HG03066 (cell line): Measurements from ENCODE around the gene NT5C3A.
"Not testable (repeated sequence)": the region's sequence is repeated elsewhere in the genome, so short reads cannot be mapped to it uniquely, and the experiment has no call there.

Experiments
- ATAC-seq: cut with Tn5 transposase; IDR thresholded peaks from one replicate; pipeline ENCODE4 v1.9.1; 2021; ENCODE audit warnings: low read depth; ENCODE audit not compliant: unreplicated experiment

Gene NT5C3A

DNA sequence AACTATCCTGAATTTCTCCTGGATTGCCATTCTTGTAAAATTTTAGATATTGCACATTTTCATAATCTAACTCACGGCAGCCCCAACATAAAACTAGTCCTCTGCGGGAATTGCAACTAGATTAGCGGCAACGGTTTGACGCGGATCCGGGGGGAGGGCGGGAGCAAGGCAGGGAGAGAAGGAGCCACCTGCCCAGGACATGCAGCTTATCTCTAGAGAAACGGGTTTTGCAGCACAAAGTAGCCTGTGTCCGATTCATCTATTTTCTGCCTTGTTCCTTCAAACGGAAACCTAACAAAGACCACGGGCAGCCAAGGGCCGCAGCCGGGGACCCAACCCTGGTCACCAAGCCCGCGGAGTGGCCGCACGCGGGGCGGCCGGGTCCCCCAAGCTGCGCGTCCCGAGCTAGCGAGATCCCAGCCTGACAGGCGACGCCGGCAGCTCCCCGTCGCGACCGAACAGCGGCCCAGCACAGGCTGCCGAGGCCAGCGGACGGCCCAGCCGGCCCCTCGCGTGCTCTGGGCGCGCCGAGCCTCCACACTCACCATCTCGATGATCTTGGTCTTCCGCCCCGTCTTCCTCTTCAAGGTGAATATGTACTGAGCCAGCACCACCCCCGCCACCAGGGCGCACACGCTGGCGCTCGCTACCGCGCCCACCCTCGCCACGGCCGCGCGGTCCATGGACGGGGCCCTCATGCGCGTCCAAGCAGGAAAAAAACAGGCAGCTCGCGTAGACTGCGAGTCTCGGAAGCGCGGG is at the start of gene NT5C3A:
TSS of gene NT5C3A (minus strand) at position 754 of the 759 bp plus-strand sequence. CDS start at position 683, 71 bp downstream.
- ATAC-seq = peak; percentile 35

DNA sequence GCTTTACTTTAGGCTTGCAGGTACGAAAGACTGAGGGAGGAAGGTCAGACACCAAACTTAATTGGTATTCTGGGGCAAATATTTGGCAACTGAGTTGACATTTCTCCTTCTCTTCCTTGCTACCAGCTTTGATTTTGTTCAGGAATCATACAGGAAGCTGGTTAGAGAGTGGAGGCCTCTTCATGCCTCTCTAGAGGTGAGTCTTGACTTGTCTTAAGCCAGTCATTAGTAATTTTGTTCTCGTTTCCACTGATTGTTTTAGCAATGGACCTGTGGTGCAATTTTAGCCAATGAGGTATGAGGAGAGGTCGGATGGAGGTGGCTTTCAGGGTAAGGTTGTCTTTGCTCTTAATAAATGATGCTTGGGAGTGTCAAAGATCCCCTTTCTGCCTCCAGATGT is 49.0 kb upstream of the NT5C3A start:
- no peak for ATAC-seq

- ATAC-seq = no peak
Measured at GRCh38 chr7:33109758-33110238, 47.2 kb upstream of the NT5C3A start.

DNA sequence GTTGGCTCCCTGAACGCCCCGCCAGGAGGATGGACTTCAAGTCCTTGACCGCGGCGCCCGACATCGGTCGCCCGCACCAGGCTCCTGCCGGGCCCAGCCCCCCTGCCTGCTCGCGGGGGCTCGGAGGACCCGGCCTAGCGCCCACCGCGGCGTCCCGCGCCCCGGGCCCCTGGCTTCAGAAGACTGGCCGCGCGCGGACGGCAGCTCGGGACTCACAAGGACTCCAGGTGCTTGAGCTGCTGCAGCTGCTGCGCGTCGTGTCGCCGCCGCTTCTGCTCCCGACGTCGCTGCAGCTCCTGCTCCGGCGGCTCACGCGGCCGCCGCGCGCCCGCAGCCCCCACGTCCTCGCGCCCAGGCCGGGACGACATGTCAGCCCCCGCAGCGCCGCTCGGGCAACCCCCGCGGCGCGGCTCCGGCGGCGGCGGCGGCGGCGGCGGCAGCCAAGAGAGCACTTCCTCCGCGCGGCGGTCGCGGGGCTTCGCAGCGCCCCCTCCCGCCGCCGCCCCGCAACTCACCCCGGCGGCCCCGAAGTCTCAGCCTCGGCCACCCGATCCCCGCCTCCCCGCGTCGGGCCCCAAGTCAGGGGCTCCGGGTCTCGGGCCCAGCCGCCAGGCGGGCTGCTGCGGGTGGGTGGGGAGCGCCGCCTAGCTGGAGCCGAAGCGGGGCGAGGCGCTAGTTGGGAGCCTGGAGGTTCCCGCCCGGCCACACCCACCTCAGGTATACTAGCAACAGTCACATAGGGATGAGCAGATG is 46.6 kb upstream of the NT5C3A start, which contains the start of gene RP9:
TSS of gene RP9 (minus strand) at position 400 of the 753 bp plus-strand sequence. CDS start at position 368, 32 bp downstream.
- peak; percentile 84 for ATAC-seq

DNA sequence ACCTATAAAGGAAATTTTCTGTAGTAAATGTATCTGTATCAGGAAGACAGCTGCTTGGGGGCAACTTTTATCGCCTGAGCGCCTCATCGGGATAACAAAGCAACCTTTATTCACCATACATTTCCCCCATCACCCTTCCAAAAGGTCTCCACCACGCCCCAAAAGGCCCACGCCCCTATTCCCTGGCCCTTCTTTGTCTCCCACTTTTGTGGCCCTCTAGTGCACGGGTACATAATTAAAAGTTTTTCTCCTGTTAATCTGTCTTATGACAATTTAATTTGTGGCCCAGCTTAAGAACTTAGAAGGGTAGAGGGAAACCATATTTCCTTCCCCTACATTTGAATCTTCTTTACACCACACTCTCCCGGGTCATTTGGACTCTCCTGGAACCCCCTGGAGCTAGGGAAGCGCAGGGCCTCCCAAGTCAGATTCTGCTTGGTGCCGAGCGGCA is 46.0 kb upstream of the NT5C3A start:
- ATAC-seq = peak; percentile 7

DNA sequence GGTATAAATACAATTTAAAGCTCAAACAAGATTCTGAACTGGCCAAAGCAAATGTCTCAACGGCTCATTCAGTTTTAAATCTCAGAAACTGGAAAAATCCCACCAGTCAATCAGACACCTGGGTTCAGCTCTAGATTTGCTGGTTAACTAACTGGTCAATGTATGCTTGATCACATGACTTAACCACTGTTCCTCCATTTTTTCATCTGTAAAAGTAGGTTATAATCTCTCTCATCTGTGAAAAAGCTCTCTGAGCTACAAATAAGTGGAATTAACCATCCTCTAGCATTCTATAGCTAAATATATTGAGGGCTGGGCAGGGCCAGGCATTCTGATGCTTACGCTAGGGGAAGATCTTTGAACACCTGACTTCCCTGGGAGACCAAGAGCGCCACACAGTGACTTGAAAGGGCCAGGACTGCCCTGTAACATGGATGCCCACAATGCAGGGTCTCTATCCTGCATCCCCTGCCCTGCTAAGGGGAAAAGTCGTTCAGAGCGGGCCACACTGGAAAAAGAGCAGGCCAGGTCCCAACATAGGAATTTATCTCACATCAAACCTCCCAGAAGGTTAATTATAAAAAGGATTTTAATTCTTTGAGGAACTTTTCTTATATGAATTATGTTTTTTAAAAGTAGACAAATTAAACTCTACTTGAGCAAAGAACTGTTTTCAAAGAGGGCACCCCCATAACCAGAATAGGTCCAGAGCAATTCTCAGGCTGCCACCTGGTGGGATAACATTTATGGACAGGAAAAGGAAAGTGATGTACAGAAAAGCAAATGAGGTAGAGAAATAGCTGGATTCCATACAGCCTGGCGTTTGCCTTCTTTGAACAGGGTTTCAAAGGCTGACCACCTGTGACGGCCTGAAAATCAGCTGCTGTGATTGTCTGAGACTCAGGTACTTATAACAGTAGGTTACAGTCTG is 44.8 kb upstream of the NT5C3A start:
- ATAC-seq = no peak

- ATAC-seq = no peak
Measured at GRCh38 chr7:33101906-33102305, 39.3 kb upstream of the NT5C3A start.

- ATAC-seq = no peak
Measured at GRCh38 chr7:33100770-33101169, 38.2 kb upstream of the NT5C3A start.

GRCh38 chr7:33099154-33099940 is 36.8 kb upstream of the NT5C3A start:
- no peak for ATAC-seq

DNA sequence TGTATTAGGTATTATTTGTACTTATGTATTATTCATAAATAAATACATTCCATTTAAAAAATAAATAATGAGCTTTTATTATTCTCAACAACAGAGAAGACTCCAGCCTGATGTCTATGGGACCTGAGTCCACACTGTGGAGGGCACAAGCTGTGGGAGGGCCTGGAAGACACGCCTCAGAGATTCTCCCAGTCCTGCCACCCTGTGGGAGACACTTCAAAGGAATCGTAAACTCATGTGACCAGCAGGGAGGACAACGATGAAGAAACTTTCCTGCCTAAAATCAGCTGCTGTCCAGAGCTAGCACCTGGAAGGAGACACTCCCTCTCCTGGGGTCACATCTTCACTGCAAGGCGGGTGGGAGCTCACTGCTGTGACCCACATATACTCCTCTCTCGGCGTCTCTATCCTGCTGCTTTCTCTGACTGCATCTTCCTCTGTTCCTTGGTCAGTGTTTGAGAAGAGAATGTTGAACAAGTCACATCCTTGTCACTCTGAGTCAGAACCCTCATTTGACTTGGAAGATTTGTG is 32.2 kb upstream of the NT5C3A start:
- not testable (repeated sequence) for ATAC-seq

DNA sequence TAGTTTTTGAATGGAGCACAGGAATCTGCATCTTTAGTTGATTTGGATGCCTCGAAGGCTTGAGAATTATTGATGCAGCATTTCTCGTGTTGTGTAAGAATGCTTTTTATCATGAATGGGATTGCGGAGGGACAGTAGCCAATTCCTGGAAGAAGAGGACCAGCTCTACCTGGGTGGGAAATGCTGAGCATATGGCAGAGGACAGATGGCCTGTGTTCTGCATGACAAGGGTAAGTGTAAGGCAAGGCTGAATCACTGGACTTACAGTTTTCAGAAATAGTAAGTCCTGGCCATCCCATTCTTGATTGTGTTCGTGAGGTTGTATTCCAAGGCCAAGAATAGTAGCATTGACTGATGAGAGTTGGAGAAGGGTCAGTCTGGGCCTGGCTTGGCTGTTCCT is 30.7 kb upstream of the NT5C3A start:
- ATAC-seq = no peak

- ATAC-seq = no peak
Measured at GRCh38 chr7:33091641-33092191, 29.1 kb upstream of the NT5C3A start.

- no peak for ATAC-seq
Measured at GRCh38 chr7:33091111-33091531, 28.5 kb upstream of the NT5C3A start.

DNA sequence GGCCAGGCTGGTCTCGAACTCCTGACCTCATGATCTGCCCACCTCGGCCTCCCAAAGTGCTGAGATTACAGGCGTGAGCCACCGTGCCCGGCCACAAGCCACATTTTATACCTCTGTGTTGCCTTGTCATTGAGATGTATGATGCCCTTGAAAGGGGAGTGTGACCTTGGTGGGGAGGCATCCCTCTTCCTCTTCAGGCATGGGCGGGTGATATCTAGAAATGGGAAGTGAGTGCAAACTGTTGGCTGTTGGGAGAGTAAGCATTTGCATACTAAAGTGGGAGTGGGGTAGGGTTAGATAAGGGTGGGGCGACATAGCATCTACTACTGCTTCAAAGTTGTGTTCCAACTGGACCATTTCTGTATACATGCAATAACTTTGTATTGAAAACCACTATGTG is 26.6 kb upstream of the NT5C3A start:
- no peak for ATAC-seq

GRCh38 chr7:33087858-33088257 is 25.3 kb upstream of the NT5C3A start:
- ATAC-seq = no peak

- no peak for ATAC-seq
Measured at GRCh38 chr7:33087356-33087755, 24.8 kb upstream of the NT5C3A start.

DNA sequence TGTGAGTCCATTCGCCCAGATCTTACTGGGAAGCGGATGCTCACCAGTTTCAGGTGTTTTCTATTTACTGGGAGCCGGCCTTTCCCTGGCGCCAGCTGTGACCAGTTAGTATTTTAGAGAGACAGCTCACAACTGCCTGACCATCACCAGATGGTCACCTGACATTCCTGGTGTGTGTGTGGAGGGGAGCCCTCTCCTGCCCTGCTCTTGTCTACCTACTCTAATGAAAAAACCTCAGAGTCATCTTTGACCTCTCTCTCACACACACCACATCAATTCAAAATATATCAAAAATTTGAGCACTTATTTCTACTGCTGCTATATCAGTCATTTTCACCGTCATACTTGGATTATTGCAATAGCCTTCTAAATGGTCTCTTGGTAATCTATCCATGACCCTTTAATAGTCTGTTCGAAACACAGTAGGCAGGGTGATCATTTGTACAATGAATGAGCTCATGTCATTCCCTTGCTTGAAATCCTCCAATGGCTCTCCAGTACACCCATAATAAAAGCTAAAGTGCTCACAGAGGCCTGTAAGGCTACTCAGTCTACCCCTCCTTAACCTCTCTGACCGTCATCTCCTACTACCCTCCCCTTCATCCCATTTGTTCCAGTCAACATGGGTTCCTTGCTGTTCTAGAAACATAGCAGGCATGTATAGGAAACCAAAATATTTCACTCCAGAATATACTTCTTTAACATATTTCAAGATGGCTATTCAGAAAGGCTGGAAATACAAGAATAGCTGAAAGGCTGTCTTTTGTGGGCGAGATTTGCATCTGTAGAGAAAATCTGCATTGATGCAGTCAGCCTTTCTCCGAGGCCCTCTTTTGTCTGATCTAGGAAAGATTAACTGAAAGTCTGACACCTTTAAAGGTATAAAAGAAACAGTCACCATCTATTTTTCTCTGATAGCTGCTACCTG is 17.5 kb upstream of the NT5C3A start:
- ATAC-seq = no peak

DNA sequence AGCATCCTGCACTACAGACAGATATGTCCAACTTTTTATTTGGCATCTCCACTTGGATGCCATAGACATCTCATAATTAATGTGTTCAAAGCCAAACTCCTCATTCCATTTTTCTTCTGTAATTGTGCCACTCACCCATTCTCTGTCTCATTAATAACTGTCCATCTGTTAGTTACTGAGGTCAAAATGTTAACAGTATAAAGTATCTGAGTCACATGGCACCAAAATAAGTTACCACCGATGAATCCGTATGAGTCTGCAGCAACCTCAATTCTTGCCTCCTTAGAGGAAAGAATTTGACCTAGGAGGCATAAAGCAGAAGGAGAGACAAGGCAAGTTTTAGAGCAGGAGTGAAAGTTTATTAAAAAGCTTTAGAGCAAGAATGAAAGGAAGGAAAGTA is 16.5 kb upstream of the NT5C3A start:
- ATAC-seq = no peak
